Rectal smooth muscle tissue (tissue), 1 donor: ENCODE results near the gene BCO1.

ENCODE experiments used
- H3K27ac ChIP-seq: one replicate; pipeline ENCODE4 v1.7.0; 2013; ENCODE audit warnings: low read depth, low read length, inconsistent platforms
- H3K27me3 ChIP-seq: one replicate; pipeline ENCODE4 v1.7.0; 2013; ENCODE audit warnings: low read length; ENCODE audit not compliant: control insufficient read depth, insufficient read depth
- H3K36me3 ChIP-seq: one replicate; pipeline ENCODE4 v1.7.0; 2013; ENCODE audit warnings: low read length; ENCODE audit not compliant: control insufficient read depth, insufficient read depth
- H3K4me1 ChIP-seq: one replicate; pipeline ENCODE4 v1.7.0; 2013; ENCODE audit warnings: low read length; ENCODE audit not compliant: control insufficient read depth, insufficient read depth
- H3K4me3 ChIP-seq: one replicate; pipeline ENCODE4 v1.7.0; 2013; ENCODE audit warnings: low read length
- H3K9ac ChIP-seq: one replicate; pipeline ENCODE4 v1.7.0; 2013; ENCODE audit warnings: low read length

The BCO1 gene

DNA sequence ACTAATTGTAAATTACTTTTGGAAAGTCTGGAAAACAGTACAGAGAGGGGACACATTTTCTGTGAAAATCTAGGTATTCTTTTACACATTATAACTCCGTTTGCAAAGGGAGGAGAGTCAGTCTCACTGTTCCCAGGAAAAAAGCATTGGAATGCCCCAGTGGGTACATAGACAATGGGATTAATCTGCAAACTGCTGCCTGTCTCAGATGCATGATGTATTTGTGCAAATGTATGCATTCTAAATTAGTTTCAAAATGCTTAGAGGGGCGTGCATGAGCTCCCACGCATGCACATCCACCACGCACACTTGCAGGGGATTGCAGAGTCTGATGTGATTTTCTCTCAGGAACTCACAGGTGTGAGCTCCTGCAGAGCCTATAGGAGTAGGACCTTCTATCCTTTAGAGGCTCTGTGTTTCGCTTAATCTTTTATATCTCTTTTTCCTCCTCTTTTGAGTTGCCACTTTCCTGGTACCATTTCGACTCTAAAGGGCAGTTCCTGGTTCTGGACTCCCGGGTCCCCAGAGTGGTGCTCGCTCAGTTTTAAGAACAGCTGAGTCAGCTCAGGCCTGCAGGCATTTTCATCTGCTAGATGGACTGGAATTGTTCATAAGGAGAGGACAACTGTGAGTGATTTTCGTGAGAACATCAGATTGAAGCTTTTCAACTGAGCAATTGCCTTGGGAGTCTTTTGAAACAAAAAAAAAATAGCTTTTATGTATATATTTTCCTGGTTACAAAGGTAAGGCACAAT is 1.1 kb downstream of the BCO1 start:
- Histone ChIP-seq H3K4me3 (no peak overlapping the region), H3K27ac (peak overlapping the region; percentile 77), H3K27me3 (no peaks in the 10 kb centered on the region), H3K4me1 (peaks cover 8% of the 10 kb centered on the region), H3K9ac (no peak overlapping the region), H3K36me3 (no peaks in the 10 kb centered on the region)

GRCh38 chr16:81241706-81242105 is 3.2 kb downstream of the BCO1 start:
- Histone ChIP-seq H3K36me3 (no peaks in the 10 kb centered on the region), H3K9ac (no peak overlapping the region), H3K4me1 (peaks cover 8% of the 10 kb centered on the region), H3K27ac (no peak overlapping the region), H3K27me3 (no peaks in the 10 kb centered on the region), H3K4me3 (no peak overlapping the region)

GRCh38 chr16:81242977-81243618 is 4.6 kb downstream of the BCO1 start:
- Histone ChIP-seq H3K4me3 (no peak overlapping the region), H3K27ac (no peak overlapping the region), H3K27me3 (no peaks in the 10 kb centered on the region), H3K9ac (no peak overlapping the region), H3K36me3 (no peaks in the 10 kb centered on the region), H3K4me1 (peaks cover 2% of the 10 kb centered on the region)

GRCh38 chr16:81243942-81244341 is 5.5 kb downstream of the BCO1 start:
- Histone ChIP-seq H3K4me1 (no peaks in the 10 kb centered on the region), H3K36me3 (no peaks in the 10 kb centered on the region), H3K27me3 (no peaks in the 10 kb centered on the region), H3K9ac (no peak overlapping the region), H3K27ac (no peak overlapping the region), H3K4me3 (no peak overlapping the region)

- H3K27ac ChIP-seq, result peak overlapping the region; percentile 53
- H3K4me3 ChIP-seq, result no peak overlapping the region
- no peaks in the 10 kb centered on the region for H3K36me3 ChIP-seq
- H3K4me1 ChIP-seq, result no peaks in the 10 kb centered on the region
- H3K27me3 ChIP-seq, result no peaks in the 10 kb centered on the region
- H3K9ac ChIP-seq, result no peak overlapping the region
Measured at GRCh38 chr16:81251871-81252270, 13.4 kb downstream of the BCO1 start.

GRCh38 chr16:81253141-81253540 is 14.7 kb downstream of the BCO1 start:
- no peaks in the 10 kb centered on the region for H3K27me3 ChIP-seq
- H3K4me1 ChIP-seq, result no peaks in the 10 kb centered on the region
- H3K4me3 ChIP-seq, result no peak overlapping the region
- H3K36me3 ChIP-seq, result no peaks in the 10 kb centered on the region
- no peak overlapping the region for H3K27ac ChIP-seq
- no peak overlapping the region for H3K9ac ChIP-seq

- Histone ChIP-seq H3K9ac (no peak overlapping the region), H3K27me3 (no peaks in the 10 kb centered on the region), H3K4me1 (no peaks in the 10 kb centered on the region), H3K4me3 (no peak overlapping the region), H3K27ac (no peak overlapping the region), H3K36me3 (no peaks in the 10 kb centered on the region)
Measured at GRCh38 chr16:81254922-81255526, 16.5 kb downstream of the BCO1 start.

- H3K27me3 ChIP-seq, result no peaks in the 10 kb centered on the region
- H3K27ac ChIP-seq, result no peak overlapping the region
- no peak overlapping the region for H3K4me3 ChIP-seq
- H3K9ac ChIP-seq, result no peak overlapping the region
- peaks cover 7% of the 10 kb centered on the region for H3K4me1 ChIP-seq
- H3K36me3 ChIP-seq, result no peaks in the 10 kb centered on the region
Measured at GRCh38 chr16:81259916-81260315, 21.4 kb downstream of the BCO1 start.

GRCh38 chr16:81261049-81261648 is 22.7 kb downstream of the BCO1 start:
- no peak overlapping the region for H3K9ac ChIP-seq
- H3K4me1 ChIP-seq, result peaks cover 16% of the 10 kb centered on the region
- no peak overlapping the region for H3K4me3 ChIP-seq
- H3K36me3 ChIP-seq, result no peaks in the 10 kb centered on the region
- no peaks in the 10 kb centered on the region for H3K27me3 ChIP-seq
- H3K27ac ChIP-seq, result no peak overlapping the region

DNA sequence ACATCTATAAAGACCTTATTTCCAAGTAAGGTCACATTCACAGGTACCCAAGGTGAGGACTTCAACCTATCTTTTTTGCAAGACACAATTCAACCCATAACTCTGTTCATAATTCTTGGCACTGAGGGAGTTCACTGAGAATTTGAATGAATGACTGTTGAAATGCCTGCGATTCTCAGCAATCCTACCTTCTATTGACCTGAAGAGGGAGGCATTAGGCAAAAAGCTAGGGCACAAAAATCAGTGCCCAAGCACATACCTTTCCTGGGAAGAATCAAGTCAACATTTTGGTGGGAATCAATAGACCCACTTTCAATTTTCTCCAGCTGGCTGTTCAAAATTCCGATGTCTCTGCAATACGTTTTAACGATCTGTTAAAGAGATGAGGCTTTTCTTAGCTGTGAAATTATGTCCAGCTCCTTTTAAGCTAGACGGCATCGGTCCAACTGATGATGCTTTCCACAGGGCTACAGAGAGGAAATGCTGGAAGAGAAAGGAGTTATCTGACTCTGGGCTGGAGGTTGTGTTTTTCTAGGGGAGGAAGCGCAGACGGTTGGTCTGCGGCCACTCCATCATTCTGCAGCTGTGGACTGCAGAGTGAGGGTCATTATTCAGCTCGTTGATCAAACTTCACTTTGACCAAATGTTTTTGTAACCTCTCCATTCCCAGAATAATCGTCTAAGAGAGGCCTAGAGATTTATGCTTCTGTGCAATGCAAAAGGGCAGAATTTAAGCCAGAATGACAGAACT is 25.2 kb downstream of the BCO1 start:
- Histone ChIP-seq H3K27me3 (no peaks in the 10 kb centered on the region), H3K4me1 (peaks cover 25% of the 10 kb centered on the region), H3K4me3 (no peak overlapping the region), H3K27ac (peak overlapping the region; percentile 27), H3K9ac (no peak overlapping the region), H3K36me3 (no peaks in the 10 kb centered on the region)

- Histone ChIP-seq H3K36me3 (no peaks in the 10 kb centered on the region), H3K4me3 (no peak overlapping the region), H3K4me1 (peaks cover 25% of the 10 kb centered on the region), H3K9ac (no peak overlapping the region), H3K27me3 (no peaks in the 10 kb centered on the region), H3K27ac (peak overlapping the region; percentile 27)
Measured at GRCh38 chr16:81264386-81264785, 25.9 kb downstream of the BCO1 start.

DNA sequence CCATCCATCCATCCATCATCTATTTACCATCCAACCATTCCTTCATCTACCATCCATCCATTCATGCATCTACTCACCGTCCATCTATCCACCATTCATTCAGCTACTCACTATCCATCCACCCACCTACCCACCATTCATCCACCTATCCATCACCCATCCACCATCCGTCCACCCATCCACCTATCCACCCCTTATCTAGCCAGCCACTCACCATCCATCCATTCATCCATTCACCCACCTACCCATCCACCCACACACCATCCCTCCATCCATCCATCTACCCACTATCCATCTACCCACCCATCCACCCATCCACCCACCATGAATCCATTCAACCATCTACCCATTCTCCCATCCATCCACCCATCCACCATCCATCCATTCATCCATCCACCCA is 26.6 kb downstream of the BCO1 start:
- peaks cover 25% of the 10 kb centered on the region for H3K4me1 ChIP-seq
- no peak overlapping the region for H3K4me3 ChIP-seq
- no peak overlapping the region for H3K9ac ChIP-seq
- no peaks in the 10 kb centered on the region for H3K27me3 ChIP-seq
- H3K27ac ChIP-seq, result no peak overlapping the region
- no peaks in the 10 kb centered on the region for H3K36me3 ChIP-seq
